ELR (cell line): ENCODE results near the gene CYS1.
"Not testable (repeated sequence)": the region's sequence is repeated elsewhere in the genome, so short reads cannot be mapped to it uniquely, and the experiment has no call there.

ENCODE experiments used
- DNase-seq: peaks from one replicate; pipeline ENCODE4 v3.0.0-alpha.2; 2015; ENCODE audit warnings: low read depth

CYS1 gene

GRCh38 chr2:10091889-10092244 is 11.7 kb upstream of the CYS1 start:
- not testable (repeated sequence) for DNase-seq

- DNase-seq, result no peak
Observed at GRCh38 chr2:10091182-10091888, 11.1 kb upstream of the CYS1 start.

- DNase-seq, result no peak
Observed at GRCh38 chr2:10089565-10090190, 9.5 kb upstream of the CYS1 start.

GRCh38 chr2:10087360-10087759 is 7.1 kb upstream of the CYS1 start:
- DNase-seq, result no peak

GRCh38 chr2:10086950-10087349 is 6.7 kb upstream of the CYS1 start:
- no peak for DNase-seq

- no peak for DNase-seq
Observed at GRCh38 chr2:10085668-10086059, 5.5 kb upstream of the CYS1 start.

GRCh38 chr2:10085043-10085667 is 4.9 kb upstream of the CYS1 start:
- no peak for DNase-seq

- DNase-seq, result no peak
Observed at GRCh38 chr2:10084223-10084865, 4.1 kb upstream of the CYS1 start.

- DNase-seq, result no peak
Observed at GRCh38 chr2:10083692-10084211, 3.5 kb upstream of the CYS1 start.

GRCh38 chr2:10083046-10083445 is 2.8 kb upstream of the CYS1 start:
- DNase-seq, result no peak

GRCh38 chr2:10080536-10081304 is 509 bp upstream of the CYS1 start:
- DNase-seq, result no peak

GRCh38 chr2:10079266-10079869 is 843 bp downstream of the CYS1 start:
- peak; percentile 55 for DNase-seq

- DNase-seq, result no peak
Observed at GRCh38 chr2:10078704-10079265, 1.4 kb downstream of the CYS1 start.

- DNase-seq, result no peak
Observed at GRCh38 chr2:10078001-10078400, 2.2 kb downstream of the CYS1 start.

- DNase-seq, result no peak
Observed at GRCh38 chr2:10076988-10077527, 3.2 kb downstream of the CYS1 start.

- no peak for DNase-seq
Observed at GRCh38 chr2:10076511-10076910, 3.7 kb downstream of the CYS1 start.

GRCh38 chr2:10075571-10076209 is 4.5 kb downstream of the CYS1 start:
- DNase-seq, result no peak

GRCh38 chr2:10075101-10075500 is 5.1 kb downstream of the CYS1 start:
- DNase-seq, result no peak

GRCh38 chr2:10073706-10074105 is 6.5 kb downstream of the CYS1 start:
- no peak for DNase-seq

GRCh38 chr2:10072656-10073480 is 7.3 kb downstream of the CYS1 start:
- peak; percentile 80 for DNase-seq
